GM12878 (cell line): ENCODE data around the gene RNF220. TPM values are rescaled to one million over a fixed set of nuclear protein-coding genes. Genes with fewer than 3 reads are reported as not detected.

Experiments
- FOS ChIP-seq: IDR thresholded peaks from 3 replicates; pipeline ENCODE4 v1.6.1; 2011; ENCODE audit warnings: borderline replicate concordance; ENCODE audit not compliant: insufficient read length; ENCODE audit errors: extremely low read depth
- JUNB ChIP-seq: IDR thresholded peaks from 2 replicates; pipeline ENCODE4 v1.6.1; 2016; ENCODE audit warnings: antibody characterized with exemption, mild to moderate bottlenecking
- JUND ChIP-seq: IDR thresholded peaks from 2 replicates; pipeline ENCODE4 v1.6.1; 2012; ENCODE audit warnings: low read depth, mild to moderate bottlenecking, low read length, improper control_type of control experiment, moderate library complexity
- MEF2A ChIP-seq: IDR thresholded peaks from 2 replicates; pipeline ENCODE4 v1.6.1; 2011; ENCODE audit warnings: low read depth, mild to moderate bottlenecking, low read length, moderate library complexity; ENCODE audit not compliant: insufficient read depth
- PAX8 ChIP-seq: fragments of 450-650 bp; IDR thresholded peaks from 2 replicates; pipeline ENCODE4 v1.6.1; 2017; ENCODE audit warnings: mild to moderate bottlenecking, moderate library complexity
- SIX5 ChIP-seq: IDR thresholded peaks from 2 replicates; pipeline ENCODE4 v1.6.1; 2011; ENCODE audit warnings: mild to moderate bottlenecking, low read depth, low read length, moderate library complexity; ENCODE audit not compliant: severe bottlenecking
- SP1 ChIP-seq: IDR thresholded peaks from one replicate; pipeline ENCODE4 v1.6.1; 2011; ENCODE audit warnings: low read depth, low read length
- SREBF2 ChIP-seq: IDR thresholded peaks from 2 replicates; pipeline ENCODE4 v1.6.1; 2012; ENCODE audit warnings: mild to moderate bottlenecking, low read length
- TAF1 ChIP-seq: IDR thresholded peaks from 2 replicates; pipeline ENCODE4 v1.6.1; 2011; ENCODE audit warnings: mild to moderate bottlenecking, low read depth, low read length, borderline replicate concordance
- TCF3 ChIP-seq: IDR thresholded peaks from 2 replicates; pipeline ENCODE4 v1.6.1; 2012; ENCODE audit warnings: low read depth, mild to moderate bottlenecking, low read length, borderline replicate concordance; ENCODE audit not compliant: insufficient read depth
- polyA plus RNA-seq, 11 experiments: library from polyadenylated mRNA; depleted of rRNA in 4 of 11; unstranded in 6 of 11; stranded (reverse) in 5 of 11; fragments of >200 nt; fragmentation: Nextera tagmentation in 4 of 11; fragmentation: Illumina TruSeq in 1 of 11; extraction: Ambion mirVana in 4 of 11; extraction: Trizol in 1 of 11; gene quantifications; 1 replicate in 1 of 11; 2 replicates in 10 of 11; pipeline versions ENCODE4 v1.2.1 to v1.2.3, GENCODE V29; 2011 to 2016; ENCODE audit warnings: inconsistent platforms in 2 of 11, missing spikeins in 2 of 11, low read depth in 1 of 11
- total RNA-seq, 4 experiments: library from RNA; depleted of rRNA in 3 of 4; stranded (reverse); fragments of >200 nt in 3 of 4; fragmentation: Illumina TruSeq in 1 of 4; extraction: Trizol in 1 of 4; gene quantifications; 2 replicates each; pipeline versions ENCODE4 v1.2.1 to v1.2.3, GENCODE V29; 2013 to 2021
- TF ChIP-seq, protein P1 (sequence below): fragments of 450-650 bp; IDR thresholded peaks from 2 replicates; pipeline ENCODE4 v1.6.1; 2016; ENCODE audit warnings: mild to moderate bottlenecking, moderate library complexity, borderline replicate concordance
- TF ChIP-seq, protein P2 (sequence below): fragments of 450-650 bp; IDR thresholded peaks from 2 replicates; pipeline ENCODE4 v1.6.1; 2014; ENCODE audit warnings: mild to moderate bottlenecking
- TF ChIP-seq, protein P3 (sequence below): IDR thresholded peaks from 2 replicates; pipeline ENCODE4 v1.6.1; 2011; ENCODE audit warnings: low read depth, mild to moderate bottlenecking, low read length, moderate library complexity, borderline replicate concordance; ENCODE audit errors: extremely low read depth
- TF ChIP-seq, protein P4 (sequence below): fragments of 450-650 bp; conservative IDR thresholded peaks from 2 replicates; pipeline ENCODE4 v1.6.1; 2017; ENCODE audit warnings: mild to moderate bottlenecking, moderate library complexity

The RNF220 gene
- total and polyA plus RNA-seq, 10 of the 15 experiments (the other 5 are each of a cell fraction or from before 2014, with no cell fraction given) = 4.6 to 84.1 (median 53.7) TPM

DNA sequence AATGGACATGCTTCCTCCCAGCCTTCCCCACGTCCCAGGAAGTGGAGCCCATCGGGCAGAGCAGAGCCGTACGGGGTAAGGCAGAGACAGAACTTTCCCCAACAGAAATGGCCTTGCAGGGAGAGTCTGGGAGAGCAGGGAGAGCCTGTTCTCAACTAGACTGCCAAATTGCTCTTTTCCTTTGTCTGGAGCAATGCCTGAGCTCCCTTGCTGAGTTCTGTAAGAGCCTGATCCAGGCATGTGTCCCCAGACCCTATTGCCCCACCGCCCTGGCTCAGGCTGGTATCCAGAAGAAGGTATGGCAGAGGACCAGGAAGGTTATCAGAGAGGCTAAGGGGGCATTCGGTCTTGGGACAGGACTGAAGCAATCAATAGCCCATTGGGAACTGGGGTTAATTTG, 189.3 kb downstream of the RNF220 start (continued):
- TF ChIP-seq, protein P1, sequence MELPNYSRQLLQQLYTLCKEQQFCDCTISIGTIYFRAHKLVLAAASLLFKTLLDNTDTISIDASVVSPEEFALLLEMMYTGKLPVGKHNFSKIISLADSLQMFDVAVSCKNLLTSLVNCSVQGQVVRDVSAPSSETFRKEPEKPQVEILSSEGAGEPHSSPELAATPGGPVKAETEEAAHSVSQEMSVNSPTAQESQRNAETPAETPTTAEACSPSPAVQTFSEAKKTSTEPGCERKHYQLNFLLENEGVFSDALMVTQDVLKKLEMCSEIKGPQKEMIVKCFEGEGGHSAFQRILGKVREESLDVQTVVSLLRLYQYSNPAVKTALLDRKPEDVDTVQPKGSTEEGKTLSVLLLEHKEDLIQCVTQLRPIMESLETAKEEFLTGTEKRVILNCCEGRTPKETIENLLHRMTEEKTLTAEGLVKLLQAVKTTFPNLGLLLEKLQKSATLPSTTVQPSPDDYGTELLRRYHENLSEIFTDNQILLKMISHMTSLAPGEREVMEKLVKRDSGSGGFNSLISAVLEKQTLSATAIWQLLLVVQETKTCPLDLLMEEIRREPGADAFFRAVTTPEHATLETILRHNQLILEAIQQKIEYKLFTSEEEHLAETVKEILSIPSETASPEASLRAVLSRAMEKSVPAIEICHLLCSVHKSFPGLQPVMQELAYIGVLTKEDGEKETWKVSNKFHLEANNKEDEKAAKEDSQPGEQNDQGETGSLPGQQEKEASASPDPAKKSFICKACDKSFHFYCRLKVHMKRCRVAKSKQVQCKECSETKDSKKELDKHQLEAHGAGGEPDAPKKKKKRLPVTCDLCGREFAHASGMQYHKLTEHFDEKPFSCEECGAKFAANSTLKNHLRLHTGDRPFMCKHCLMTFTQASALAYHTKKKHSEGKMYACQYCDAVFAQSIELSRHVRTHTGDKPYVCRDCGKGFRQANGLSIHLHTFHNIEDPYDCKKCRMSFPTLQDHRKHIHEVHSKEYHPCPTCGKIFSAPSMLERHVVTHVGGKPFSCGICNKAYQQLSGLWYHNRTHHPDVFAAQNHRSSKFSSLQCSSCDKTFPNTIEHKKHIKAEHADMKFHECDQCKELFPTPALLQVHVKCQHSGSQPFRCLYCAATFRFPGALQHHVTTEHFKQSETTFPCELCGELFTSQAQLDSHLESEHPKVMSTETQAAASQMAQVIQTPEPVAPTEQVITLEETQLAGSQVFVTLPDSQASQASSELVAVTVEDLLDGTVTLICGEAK = no peak
- no peak for TF ChIP-seq JUNB
- no peak for TF ChIP-seq JUND
- no peak for TF ChIP-seq TAF1
- TF ChIP-seq SREBF2 = no peak
- TF ChIP-seq, protein P2, sequence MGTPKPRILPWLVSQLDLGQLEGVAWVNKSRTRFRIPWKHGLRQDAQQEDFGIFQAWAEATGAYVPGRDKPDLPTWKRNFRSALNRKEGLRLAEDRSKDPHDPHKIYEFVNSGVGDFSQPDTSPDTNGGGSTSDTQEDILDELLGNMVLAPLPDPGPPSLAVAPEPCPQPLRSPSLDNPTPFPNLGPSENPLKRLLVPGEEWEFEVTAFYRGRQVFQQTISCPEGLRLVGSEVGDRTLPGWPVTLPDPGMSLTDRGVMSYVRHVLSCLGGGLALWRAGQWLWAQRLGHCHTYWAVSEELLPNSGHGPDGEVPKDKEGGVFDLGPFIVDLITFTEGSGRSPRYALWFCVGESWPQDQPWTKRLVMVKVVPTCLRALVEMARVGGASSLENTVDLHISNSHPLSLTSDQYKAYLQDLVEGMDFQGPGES = no peak
- TF ChIP-seq, protein P3, sequence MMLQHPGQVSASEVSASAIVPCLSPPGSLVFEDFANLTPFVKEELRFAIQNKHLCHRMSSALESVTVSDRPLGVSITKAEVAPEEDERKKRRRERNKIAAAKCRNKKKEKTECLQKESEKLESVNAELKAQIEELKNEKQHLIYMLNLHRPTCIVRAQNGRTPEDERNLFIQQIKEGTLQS = no peak
- TF ChIP-seq, protein P4, sequence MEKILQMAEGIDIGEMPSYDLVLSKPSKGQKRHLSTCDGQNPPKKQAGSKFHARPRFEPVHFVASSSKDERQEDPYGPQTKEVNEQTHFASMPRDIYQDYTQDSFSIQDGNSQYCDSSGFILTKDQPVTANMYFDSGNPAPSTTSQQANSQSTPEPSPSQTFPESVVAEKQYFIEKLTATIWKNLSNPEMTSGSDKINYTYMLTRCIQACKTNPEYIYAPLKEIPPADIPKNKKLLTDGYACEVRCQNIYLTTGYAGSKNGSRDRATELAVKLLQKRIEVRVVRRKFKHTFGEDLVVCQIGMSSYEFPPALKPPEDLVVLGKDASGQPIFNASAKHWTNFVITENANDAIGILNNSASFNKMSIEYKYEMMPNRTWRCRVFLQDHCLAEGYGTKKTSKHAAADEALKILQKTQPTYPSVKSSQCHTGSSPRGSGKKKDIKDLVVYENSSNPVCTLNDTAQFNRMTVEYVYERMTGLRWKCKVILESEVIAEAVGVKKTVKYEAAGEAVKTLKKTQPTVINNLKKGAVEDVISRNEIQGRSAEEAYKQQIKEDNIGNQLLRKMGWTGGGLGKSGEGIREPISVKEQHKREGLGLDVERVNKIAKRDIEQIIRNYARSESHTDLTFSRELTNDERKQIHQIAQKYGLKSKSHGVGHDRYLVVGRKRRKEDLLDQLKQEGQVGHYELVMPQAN = no peak
- TF ChIP-seq SP1 = no peak
- no peak for TF ChIP-seq FOS
- TF ChIP-seq SIX5 = no peak
- TF ChIP-seq PAX8 = no peak
- TF ChIP-seq MEF2A = no peak
- no peak for TF ChIP-seq TCF3
